IPS-18c (cell line): ENCODE results near the gene ANKRD22.
"Not testable (repeated sequence)": the region's sequence is repeated elsewhere in the genome, so short reads cannot be mapped to it uniquely, and the experiment has no call there.

Experiments used
- H3K4me3 ChIP-seq: 2 replicates; pipeline ENCODE4 v1.7.0; 2013; ENCODE audit warnings: low read depth, mild to moderate bottlenecking, low read length, moderate library complexity; ENCODE audit not compliant: insufficient read depth
- H3K9me3 ChIP-seq: one replicate; pipeline ENCODE4 v1.6.1; 2013; ENCODE audit warnings: mild to moderate bottlenecking, low read length, moderate library complexity; ENCODE audit not compliant: control insufficient read depth, insufficient read depth

ANKRD22 gene

GRCh38 chr10:88849234-88849633 is 2.4 kb downstream of the ANKRD22 start:
- Histone ChIP-seq H3K4me3 (no peak overlapping the region), H3K9me3 (no peaks in the 10 kb centered on the region)

- H3K4me3 ChIP-seq = no peak overlapping the region
These were observed 3.1 kb downstream of the ANKRD22 start for GRCh38 chr10:88848499-88848898.

GRCh38 chr10:88843171-88843570 is 8.5 kb downstream of the ANKRD22 start:
- Histone ChIP-seq H3K9me3 (no peaks in the 10 kb centered on the region), H3K4me3 (no peak overlapping the region)

More at GRCh38 chr10:88848499-88848898, 3.1 kb downstream of the ANKRD22 start:
- H3K9me3 ChIP-seq = no peaks in the 10 kb centered on the region

GRCh38 chr10:88841316-88842111 is 10.1 kb downstream of the ANKRD22 start:
- no peaks in the 10 kb centered on the region for H3K9me3 ChIP-seq
- H3K4me3 ChIP-seq = no peak overlapping the region

GRCh38 chr10:88840881-88841280 is 10.8 kb downstream of the ANKRD22 start:
- Histone ChIP-seq H3K4me3 (no peak overlapping the region), H3K9me3 (no peaks in the 10 kb centered on the region)

GRCh38 chr10:88840104-88840503 is 11.5 kb downstream of the ANKRD22 start:
- H3K9me3 ChIP-seq = no peaks in the 10 kb centered on the region
- no peak overlapping the region for H3K4me3 ChIP-seq

GRCh38 chr10:88838766-88839350 is 12.8 kb downstream of the ANKRD22 start:
- Histone ChIP-seq H3K4me3 (no peak overlapping the region), H3K9me3 (no peaks in the 10 kb centered on the region)

- not testable (repeated sequence) for H3K4me3 ChIP-seq, H3K9me3 ChIP-seq
These were observed 14.0 kb downstream of the ANKRD22 start for GRCh38 chr10:88837632-88838031.

- Histone ChIP-seq H3K9me3 (no peaks in the 10 kb centered on the region), H3K4me3 (no peak overlapping the region)
These were observed 15.8 kb downstream of the ANKRD22 start for GRCh38 chr10:88835910-88836221.

GRCh38 chr10:88835096-88835909 is 16.3 kb downstream of the ANKRD22 start:
- Histone ChIP-seq H3K4me3 (no peak overlapping the region), H3K9me3 (no peaks in the 10 kb centered on the region)

- Histone ChIP-seq H3K4me3 (no peak overlapping the region), H3K9me3 (no peaks in the 10 kb centered on the region)
These were observed 17.9 kb downstream of the ANKRD22 start for GRCh38 chr10:88833723-88834122.

GRCh38 chr10:88833156-88833555 is 18.5 kb downstream of the ANKRD22 start:
- H3K9me3 ChIP-seq = no peaks in the 10 kb centered on the region

GRCh38 chr10:88832376-88832775 is 19.3 kb downstream of the ANKRD22 start:
- H3K9me3 ChIP-seq = no peaks in the 10 kb centered on the region
- no peak overlapping the region for H3K4me3 ChIP-seq

More at GRCh38 chr10:88833156-88833555, 18.5 kb downstream of the ANKRD22 start:
- H3K4me3 ChIP-seq = no peak overlapping the region

- no peaks in the 10 kb centered on the region for H3K9me3 ChIP-seq
- no peak overlapping the region for H3K4me3 ChIP-seq
These were observed 19.9 kb downstream of the ANKRD22 start for GRCh38 chr10:88831709-88832108.

- H3K9me3 ChIP-seq = peaks cover 2% of the 10 kb centered on the region
- H3K4me3 ChIP-seq = no peak overlapping the region
These were observed 20.9 kb downstream of the ANKRD22 start for GRCh38 chr10:88830643-88831268.

GRCh38 chr10:88828310-88828709 is 23.3 kb downstream of the ANKRD22 start:
- Histone ChIP-seq H3K9me3 (peaks cover 2% of the 10 kb centered on the region), H3K4me3 (no peak overlapping the region)

- Histone ChIP-seq H3K9me3 (peaks cover 2% of the 10 kb centered on the region), H3K4me3 (no peak overlapping the region)
These were observed 24.0 kb downstream of the ANKRD22 start for GRCh38 chr10:88827671-88828070.
